ENCODE results near the gene DKK2. TPM values are rescaled to one million over a fixed set of nuclear protein-coding genes. Genes with fewer than 3 reads are reported as not detected.

The DKK2 gene
- total and polyA plus RNA-seq, 2 donors (not counting 3 experiments of a cell fraction or from before 2014, with no cell fraction given): 0.14 to 0.24 TPM

GRCh38 chr4:106875340-106875739, 160.8 kb downstream of the DKK2 start:
- no peak for TF ChIP-seq JUN (IDR thresholded peaks at IDR 0.05; ENCODE audit: borderline replicate concordance, insufficient read depth, insufficient read length, low read depth)
- TF ChIP-seq EZH2 (IDR thresholded peaks at IDR 0.05; ENCODE audit: borderline replicate concordance, low read depth, low read length, severe bottlenecking): no peak
- no peak for TF ChIP-seq POLR2AphosphoS5 (IDR thresholded peaks at IDR 0.05; ENCODE audit: insufficient read depth, low read depth, low read length)
- no peak for TF ChIP-seq MYC (IDR thresholded peaks at IDR 0.05; ENCODE audit: low read depth, low read length)
- no peak for TF ChIP-seq POLR2A (IDR thresholded peaks at IDR 0.05; ENCODE audit: low read depth, low read length)
- TF ChIP-seq MAX (IDR thresholded peaks at IDR 0.05; ENCODE audit: insufficient read depth, insufficient read length): no peak
- TF ChIP-seq CTCF (IDR thresholded peaks at IDR 0.05; ENCODE audit: extremely low read depth in 1 of 2, insufficient read depth in 1 of 2, low read depth in 1 of 2, low read length in 2 of 2): no peak
- TF ChIP-seq GATA2 (IDR thresholded peaks at IDR 0.05; ENCODE audit: insufficient read depth, insufficient read length, low read depth, low read length): no peak
- no peak for TF ChIP-seq FOS (IDR thresholded peaks at IDR 0.05; ENCODE audit: borderline replicate concordance, insufficient read depth, low read length)
- H3K27me3 ChIP-seq (ENCODE audit: control insufficient read depth in 2 of 2, insufficient read depth in 2 of 2, low read length in 2 of 2): no peaks in the 10 kb centered on the region
- no peaks in the 10 kb centered on the region for H3K9me3 ChIP-seq (replicated peaks; ENCODE audit: control insufficient read depth, insufficient read depth, low read length)
- H3K9me1 ChIP-seq (replicated peaks; ENCODE audit: control insufficient read depth, extremely low read depth, insufficient read depth, low read length): no peaks in the 10 kb centered on the region
- H3K36me3 ChIP-seq (ENCODE audit: control insufficient read depth in 2 of 2, extremely low read depth in 1 of 2, insufficient read depth in 2 of 2, low read length in 2 of 2): no peaks in the 10 kb centered on the region
- intact Hi-C loops (cut with micrococcal nuclease) (no loop called here), dilution Hi-C loops (cut with MboI; ENCODE audit: extremely low pct_ligation_motif_present, low sequenced_read_pairs) (no loop called here)
- H2AFZ ChIP-seq (ENCODE audit: low read depth, low read length): no peak overlapping the region
- H3K27ac ChIP-seq (ENCODE audit: insufficient read depth, low read depth, low read length): no peak overlapping the region
- no peak overlapping the region for H3K4me3 ChIP-seq (replicated peaks in 1 of 3; ENCODE audit: insufficient read depth in 1 of 3, low read depth in 1 of 3, low read length in 3 of 3)
- CTCF ChIA-PET: no interaction called here
- FAIRE-seq (no peak), DNase-seq (ENCODE audit: low read depth, low spot score) (no peak)
- POLR2A ChIA-PET: no interaction called here
- H3K4me2 ChIP-seq (ENCODE audit: insufficient read depth, low read length): no peak overlapping the region
- H4K20me1 ChIP-seq (replicated peaks; ENCODE audit: control insufficient read depth, extremely low read depth, insufficient read depth, low read length): no peaks in the 10 kb centered on the region
- H3K9ac ChIP-seq (replicated peaks; ENCODE audit: extremely low read depth, insufficient read depth, low read length): no peak overlapping the region
- H3K79me2 ChIP-seq (ENCODE audit: control insufficient read depth, insufficient read depth, low read length): no peaks in the 10 kb centered on the region
- H3K4me1 ChIP-seq (ENCODE audit: control insufficient read depth, extremely low read depth, insufficient read depth, low read length): no peaks in the 10 kb centered on the region
- no TSS peak for BruUV-seq (replicated peaks)
